ENCODE measurements around the gene CCDC9B. TPM values are rescaled to one million over a fixed set of nuclear protein-coding genes. Genes with fewer than 3 reads are reported as not detected.

Gene CCDC9B
- total and polyA plus RNA-seq, 2 of the 4 experiments (the other 2 are of a cell fraction): 19.7 to 30.9 TPM

GRCh38 chr15:40301467-40302179 is 39.1 kb downstream of the CCDC9B start:
- Histone ChIP-seq H3K9me3 (ENCODE audit: control insufficient read depth, insufficient read depth, low read length) (peaks cover 8% of the 10 kb centered on the region), H3K23ac (ENCODE audit: low read depth, low read length) (no peak overlapping the region), H3K27me3 (ENCODE audit: control insufficient read depth, insufficient read depth, low read length) (peaks cover 64% of the 10 kb centered on the region), H3K9ac (ENCODE audit: low read depth, low read length) (no peak overlapping the region), H3K4me1 (ENCODE audit: control insufficient read depth, insufficient read depth, low read length) (no peaks in the 10 kb centered on the region), H2AK5ac (ENCODE audit: low read depth, low read length) (no peak overlapping the region), H4K91ac (ENCODE audit: insufficient read depth, low read depth, low read length) (no peak overlapping the region), H3K9me1 (ENCODE audit: insufficient read depth, low read length) (no peaks in the 10 kb centered on the region), H2BK120ac (ENCODE audit: low read depth, low read length) (no peak overlapping the region), H4K5ac (ENCODE audit: low read depth, low read length) (no peak overlapping the region), H3K79me1 (ENCODE audit: low read depth in 1 of 2, low read length in 2 of 2) (no peaks in the 10 kb centered on the region), H2AFZ (replicated peaks; ENCODE audit: low read length, poor library complexity) (no peak overlapping the region), H2BK20ac (ENCODE audit: low read depth, low read length) (no peak overlapping the region), H4K8ac (ENCODE audit: low read depth in 2 of 2, low read length in 2 of 2) (no peak overlapping the region), H3K4me2 (ENCODE audit: low read depth, low read length) (no peak overlapping the region), H3K27ac (ENCODE audit: insufficient read depth, low read length) (no peak overlapping the region), H3K36me3 (ENCODE audit: control insufficient read depth, insufficient read depth, low read length) (no peaks in the 10 kb centered on the region), H4K20me1 (ENCODE audit: insufficient read depth, low read length) (no peaks in the 10 kb centered on the region), H3K14ac (replicated peaks; ENCODE audit: low read depth, low read length) (no peak overlapping the region), H3K4me3 (ENCODE audit: insufficient read depth, low read depth, low read length) (no peak overlapping the region), H3K56ac (ENCODE audit: extremely low read depth, insufficient read depth, low read length) (no peak overlapping the region), H2BK5ac (ENCODE audit: low read depth, low read length, poor library complexity, severe bottlenecking) (no peak overlapping the region), H2BK15ac (ENCODE audit: low read depth, low read length) (no peak overlapping the region), H3K4ac (ENCODE audit: low read depth, low read length) (no peak overlapping the region), H2AK9ac (replicated peaks; ENCODE audit: low read depth, low read length, poor library complexity) (no peak overlapping the region), H3K18ac (ENCODE audit: low read depth, low read length) (no peak overlapping the region)
- ChIA-PET POLR2A (ENCODE audit: unreplicated experiment) (no interaction called here), CTCF (interaction anchor here (0.8 to 1.0 kb wide), 2 partner anchors 23 to 27 kb away, joined by 3 read pairs; no protein-coding TSS in a partner anchor)
- no peak for TF ChIP-seq MXI1 (IDR thresholded peaks at IDR 0.05; ENCODE audit: borderline replicate concordance, low read depth, low read length)
- TF ChIP-seq RCOR1 (IDR thresholded peaks at IDR 0.05; ENCODE audit: insufficient replicate concordance, low read length): no peak
- no peak for TF ChIP-seq FOS (IDR thresholded peaks at IDR 0.05; ENCODE audit: low read depth, low read length)
- dilution Hi-C loops (cut with HindIII; ENCODE audit: low sequenced_read_pairs, unreplicated experiment): no loop called here
- WGBS, 2 experiments (ENCODE audit: extremely low coverage in 2 of 2, insufficient read length in 1 of 2): 15% methylated on average over 5 of the region's 12 CpGs; no CpG with 5 or more reads in 1 of the 2 experiments
- DNase-seq: no peak
- BruUV-seq (replicated peaks): no TSS peak
- in situ Hi-C loops (cut with MboI; ENCODE audit: low sequenced_read_pairs): no loop called here
- no peak; the same call in 1 of the 2 replicates for ATAC-seq (ENCODE audit: low read depth)
- intact Hi-C loops (cut with micrococcal nuclease): no loop called here

Measured in IMR-90 (cell line).